HEK293 (cell line): ENCODE data around the gene KIRREL3.

Experiments used
- RBAK ChIP-seq: fragments of 450-650 bp; formaldehyde crosslinking; IDR thresholded peaks from 2 replicates; pipeline ENCODE4 v1.5.1; 2016; ENCODE audit warnings: missing biosample characterization, missing genetic modification characterization
- ZNF248 ChIP-seq: fragments of 450-650 bp; formaldehyde crosslinking; IDR thresholded peaks from 2 replicates; pipeline ENCODE4 v1.5.1; 2017; ENCODE audit warnings: missing biosample characterization, missing genetic modification characterization
- ZNF391 ChIP-seq: fragments of 450-650 bp; formaldehyde crosslinking; IDR thresholded peaks from 2 replicates; pipeline ENCODE4 v1.5.1; 2016; ENCODE audit warnings: low read depth, missing biosample characterization, missing genetic modification characterization, borderline replicate concordance
- ZNF514 ChIP-seq: fragments of 450-650 bp; formaldehyde crosslinking; IDR thresholded peaks from 2 replicates; pipeline ENCODE4 v1.5.1; 2016; ENCODE audit warnings: missing biosample characterization, missing genetic modification characterization
- ZNF623 ChIP-seq: fragments of 450-650 bp; formaldehyde crosslinking; IDR thresholded peaks from 2 replicates; pipeline ENCODE4 v1.5.1; 2016; ENCODE audit warnings: missing biosample characterization, missing genetic modification characterization
- ZNF677 ChIP-seq: fragments of 450-650 bp; IDR thresholded peaks from 2 replicates; pipeline ENCODE4 v1.5.0; 2018; ENCODE audit warnings: missing biosample characterization, mild to moderate bottlenecking, missing genetic modification characterization, moderate library complexity
- TF ChIP-seq, protein P1 (sequence below): fragments of 450-650 bp; formaldehyde crosslinking; IDR thresholded peaks from 2 replicates; pipeline ENCODE4 v1.5.1; 2016; ENCODE audit warnings: missing biosample characterization, missing genetic modification characterization
- TF ChIP-seq, protein P2 (sequence below): fragments of 450-650 bp; formaldehyde crosslinking; IDR thresholded peaks from 2 replicates; pipeline ENCODE4 v1.5.1; 2017; ENCODE audit warnings: missing biosample characterization, missing genetic modification characterization

DNA sequence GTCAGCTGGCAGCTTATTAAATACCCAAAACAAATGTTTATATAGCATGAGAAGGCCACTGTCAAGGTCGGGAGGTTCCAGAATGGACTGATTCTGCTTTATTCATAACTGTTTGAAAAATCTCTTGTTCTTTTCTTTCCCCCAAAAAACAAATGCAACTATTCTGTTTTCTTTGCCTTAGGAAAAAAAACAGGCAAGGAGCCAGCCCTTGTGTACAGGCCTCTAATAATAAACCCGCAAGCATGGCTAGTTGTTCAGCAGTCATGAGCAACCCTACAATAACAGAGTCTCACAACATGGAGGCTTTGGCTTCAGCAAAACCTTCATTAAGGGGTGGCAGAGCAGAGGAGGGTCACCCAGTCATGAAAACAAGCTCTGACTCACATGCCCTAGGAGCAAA, 191.7 kb downstream of the KIRREL3 start:
- TF ChIP-seq, protein P1, sequence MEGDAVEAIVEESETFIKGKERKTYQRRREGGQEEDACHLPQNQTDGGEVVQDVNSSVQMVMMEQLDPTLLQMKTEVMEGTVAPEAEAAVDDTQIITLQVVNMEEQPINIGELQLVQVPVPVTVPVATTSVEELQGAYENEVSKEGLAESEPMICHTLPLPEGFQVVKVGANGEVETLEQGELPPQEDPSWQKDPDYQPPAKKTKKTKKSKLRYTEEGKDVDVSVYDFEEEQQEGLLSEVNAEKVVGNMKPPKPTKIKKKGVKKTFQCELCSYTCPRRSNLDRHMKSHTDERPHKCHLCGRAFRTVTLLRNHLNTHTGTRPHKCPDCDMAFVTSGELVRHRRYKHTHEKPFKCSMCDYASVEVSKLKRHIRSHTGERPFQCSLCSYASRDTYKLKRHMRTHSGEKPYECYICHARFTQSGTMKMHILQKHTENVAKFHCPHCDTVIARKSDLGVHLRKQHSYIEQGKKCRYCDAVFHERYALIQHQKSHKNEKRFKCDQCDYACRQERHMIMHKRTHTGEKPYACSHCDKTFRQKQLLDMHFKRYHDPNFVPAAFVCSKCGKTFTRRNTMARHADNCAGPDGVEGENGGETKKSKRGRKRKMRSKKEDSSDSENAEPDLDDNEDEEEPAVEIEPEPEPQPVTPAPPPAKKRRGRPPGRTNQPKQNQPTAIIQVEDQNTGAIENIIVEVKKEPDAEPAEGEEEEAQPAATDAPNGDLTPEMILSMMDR (tag by site-specific recombination) = no peak
- TF ChIP-seq ZNF248 (no peak), ZNF514 (tag by site-specific recombination) (no peak), ZNF623 (tag by site-specific recombination) (no peak), ZNF391 (tag by site-specific recombination) (no peak), ZNF677 (tag by site-specific recombination) (no peak), RBAK (tag by site-specific recombination) (no peak)
- TF ChIP-seq, protein P2, sequence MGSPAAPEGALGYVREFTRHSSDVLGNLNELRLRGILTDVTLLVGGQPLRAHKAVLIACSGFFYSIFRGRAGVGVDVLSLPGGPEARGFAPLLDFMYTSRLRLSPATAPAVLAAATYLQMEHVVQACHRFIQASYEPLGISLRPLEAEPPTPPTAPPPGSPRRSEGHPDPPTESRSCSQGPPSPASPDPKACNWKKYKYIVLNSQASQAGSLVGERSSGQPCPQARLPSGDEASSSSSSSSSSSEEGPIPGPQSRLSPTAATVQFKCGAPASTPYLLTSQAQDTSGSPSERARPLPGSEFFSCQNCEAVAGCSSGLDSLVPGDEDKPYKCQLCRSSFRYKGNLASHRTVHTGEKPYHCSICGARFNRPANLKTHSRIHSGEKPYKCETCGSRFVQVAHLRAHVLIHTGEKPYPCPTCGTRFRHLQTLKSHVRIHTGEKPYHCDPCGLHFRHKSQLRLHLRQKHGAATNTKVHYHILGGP = no peak
